ENCODE results near the gene C1orf216.
"Not testable (repeated sequence)": the region's sequence is repeated elsewhere in the genome, so short reads cannot be mapped to it uniquely, and the experiment has no call there.

DNA sequence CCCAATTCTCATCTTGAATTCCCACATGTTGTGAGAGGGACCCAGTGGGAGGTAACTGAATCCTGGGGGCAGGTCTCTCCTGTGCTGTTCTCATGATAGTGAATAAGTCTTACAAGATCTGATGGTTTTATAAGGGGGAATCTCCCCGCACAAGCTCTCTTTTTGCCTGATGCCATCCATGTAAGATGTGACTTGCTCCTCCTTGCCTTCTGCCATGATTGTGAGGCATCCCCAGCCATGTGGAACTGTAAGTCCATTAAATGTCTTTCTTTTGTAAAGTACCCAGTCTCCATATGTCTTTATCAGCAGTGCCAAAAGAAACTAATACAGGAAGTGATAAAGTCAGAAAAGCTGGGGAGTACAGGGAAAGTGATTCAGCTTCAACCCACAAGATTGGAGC, 19.5 kb downstream of the C1orf216 start:
- TF ChIP-seq, protein P1, sequence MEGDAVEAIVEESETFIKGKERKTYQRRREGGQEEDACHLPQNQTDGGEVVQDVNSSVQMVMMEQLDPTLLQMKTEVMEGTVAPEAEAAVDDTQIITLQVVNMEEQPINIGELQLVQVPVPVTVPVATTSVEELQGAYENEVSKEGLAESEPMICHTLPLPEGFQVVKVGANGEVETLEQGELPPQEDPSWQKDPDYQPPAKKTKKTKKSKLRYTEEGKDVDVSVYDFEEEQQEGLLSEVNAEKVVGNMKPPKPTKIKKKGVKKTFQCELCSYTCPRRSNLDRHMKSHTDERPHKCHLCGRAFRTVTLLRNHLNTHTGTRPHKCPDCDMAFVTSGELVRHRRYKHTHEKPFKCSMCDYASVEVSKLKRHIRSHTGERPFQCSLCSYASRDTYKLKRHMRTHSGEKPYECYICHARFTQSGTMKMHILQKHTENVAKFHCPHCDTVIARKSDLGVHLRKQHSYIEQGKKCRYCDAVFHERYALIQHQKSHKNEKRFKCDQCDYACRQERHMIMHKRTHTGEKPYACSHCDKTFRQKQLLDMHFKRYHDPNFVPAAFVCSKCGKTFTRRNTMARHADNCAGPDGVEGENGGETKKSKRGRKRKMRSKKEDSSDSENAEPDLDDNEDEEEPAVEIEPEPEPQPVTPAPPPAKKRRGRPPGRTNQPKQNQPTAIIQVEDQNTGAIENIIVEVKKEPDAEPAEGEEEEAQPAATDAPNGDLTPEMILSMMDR (IDR thresholded peaks at IDR 0.05), result not testable (repeated sequence)
- not testable (repeated sequence) for TF ChIP-seq POLR2A, POLR2AphosphoS5 (IDR thresholded peaks at IDR 0.05)
